Progenitor cell of endocrine pancreas (in vitro differentiated cells): ENCODE results near the gene GLCE. TPM values are rescaled to one million over a fixed set of nuclear protein-coding genes. Genes with fewer than 3 reads are reported as not detected.
"Not testable (repeated sequence)": the region's sequence is repeated elsewhere in the genome, so short reads cannot be mapped to it uniquely, and the experiment has no call there.

Source experiments
- DNase-seq: peaks from one replicate; pipeline ENCODE4 v3.0.0; 2021; ENCODE audit warnings: low spot score; ENCODE audit not compliant: unreplicated experiment
- H3K27ac Mint-ChIP-seq: 2 replicates; pipeline ENCODE4 v1.8.0; 2021; ENCODE audit warnings: mild to moderate bottlenecking, moderate library complexity, mixed read lengths
- H3K27me3 Mint-ChIP-seq: 2 replicates; pipeline ENCODE4 v1.8.0; 2021; ENCODE audit warnings: mixed read lengths
- H3K36me3 Mint-ChIP-seq: 2 replicates; pipeline ENCODE4 v1.8.0; 2022; ENCODE audit warnings: mixed read lengths; ENCODE audit not compliant: insufficient read depth
- H3K4me1 Mint-ChIP-seq: 2 replicates; pipeline ENCODE4 v1.8.0; 2021; ENCODE audit warnings: low read depth, mixed read lengths
- H3K4me3 Mint-ChIP-seq: 2 replicates; pipeline ENCODE4 v1.8.0; 2021; ENCODE audit warnings: low read depth, mild to moderate bottlenecking, moderate library complexity, mixed read lengths
- H3K9me3 Mint-ChIP-seq: 2 replicates; pipeline ENCODE4 v1.8.0; 2021; ENCODE audit warnings: low read depth, mixed read lengths
- total RNA-seq: library from RNA; stranded (reverse); gene quantifications from 2 replicates; pipeline ENCODE4 v1.2.1, GENCODE V29; 2021
- TF ChIP-seq, protein P1 (sequence below): fragments of 200-600 bp; sonication (generic); IDR thresholded peaks from one replicate; pipeline ENCODE4 v1.5.0; 2021; ENCODE audit warnings: antibody characterized with exemption, mild to moderate bottlenecking; ENCODE audit not compliant: unreplicated experiment

GLCE gene
- total RNA-seq, 1 donor from 2014 or later = 18.0 TPM

DNA sequence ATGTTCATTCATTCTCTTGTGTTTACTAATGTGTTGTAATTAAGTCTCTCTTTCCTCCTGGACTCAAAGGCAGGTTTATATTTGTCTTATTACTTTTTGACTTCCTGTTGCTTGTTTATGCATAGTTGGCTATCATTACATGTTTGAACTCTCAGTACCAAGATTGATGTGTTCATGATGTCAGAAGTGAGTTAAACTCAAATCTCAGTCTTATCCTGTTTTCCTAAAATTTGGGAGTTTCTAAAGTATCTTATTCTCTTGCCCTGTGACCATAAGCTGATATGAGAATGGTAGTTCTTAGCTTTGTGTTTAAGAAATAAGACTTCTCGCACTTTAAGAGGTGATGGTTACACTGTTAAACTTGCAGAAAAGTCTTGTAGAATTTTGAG lies 5.2 kb downstream of the GLCE start:
- no peaks in the 10 kb centered on the region for H3K9me3 Mint-ChIP-seq
- no peak overlapping the region for H3K27ac Mint-ChIP-seq
- H3K4me3 Mint-ChIP-seq = no peak overlapping the region
- DNase-seq = no peak
- peaks cover 2% of the 10 kb centered on the region for H3K36me3 Mint-ChIP-seq
- TF ChIP-seq, protein P1, sequence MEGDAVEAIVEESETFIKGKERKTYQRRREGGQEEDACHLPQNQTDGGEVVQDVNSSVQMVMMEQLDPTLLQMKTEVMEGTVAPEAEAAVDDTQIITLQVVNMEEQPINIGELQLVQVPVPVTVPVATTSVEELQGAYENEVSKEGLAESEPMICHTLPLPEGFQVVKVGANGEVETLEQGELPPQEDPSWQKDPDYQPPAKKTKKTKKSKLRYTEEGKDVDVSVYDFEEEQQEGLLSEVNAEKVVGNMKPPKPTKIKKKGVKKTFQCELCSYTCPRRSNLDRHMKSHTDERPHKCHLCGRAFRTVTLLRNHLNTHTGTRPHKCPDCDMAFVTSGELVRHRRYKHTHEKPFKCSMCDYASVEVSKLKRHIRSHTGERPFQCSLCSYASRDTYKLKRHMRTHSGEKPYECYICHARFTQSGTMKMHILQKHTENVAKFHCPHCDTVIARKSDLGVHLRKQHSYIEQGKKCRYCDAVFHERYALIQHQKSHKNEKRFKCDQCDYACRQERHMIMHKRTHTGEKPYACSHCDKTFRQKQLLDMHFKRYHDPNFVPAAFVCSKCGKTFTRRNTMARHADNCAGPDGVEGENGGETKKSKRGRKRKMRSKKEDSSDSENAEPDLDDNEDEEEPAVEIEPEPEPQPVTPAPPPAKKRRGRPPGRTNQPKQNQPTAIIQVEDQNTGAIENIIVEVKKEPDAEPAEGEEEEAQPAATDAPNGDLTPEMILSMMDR = no peak
- H3K27me3 Mint-ChIP-seq = no peaks in the 10 kb centered on the region
- H3K4me1 Mint-ChIP-seq = peaks cover 24% of the 10 kb centered on the region

DNA sequence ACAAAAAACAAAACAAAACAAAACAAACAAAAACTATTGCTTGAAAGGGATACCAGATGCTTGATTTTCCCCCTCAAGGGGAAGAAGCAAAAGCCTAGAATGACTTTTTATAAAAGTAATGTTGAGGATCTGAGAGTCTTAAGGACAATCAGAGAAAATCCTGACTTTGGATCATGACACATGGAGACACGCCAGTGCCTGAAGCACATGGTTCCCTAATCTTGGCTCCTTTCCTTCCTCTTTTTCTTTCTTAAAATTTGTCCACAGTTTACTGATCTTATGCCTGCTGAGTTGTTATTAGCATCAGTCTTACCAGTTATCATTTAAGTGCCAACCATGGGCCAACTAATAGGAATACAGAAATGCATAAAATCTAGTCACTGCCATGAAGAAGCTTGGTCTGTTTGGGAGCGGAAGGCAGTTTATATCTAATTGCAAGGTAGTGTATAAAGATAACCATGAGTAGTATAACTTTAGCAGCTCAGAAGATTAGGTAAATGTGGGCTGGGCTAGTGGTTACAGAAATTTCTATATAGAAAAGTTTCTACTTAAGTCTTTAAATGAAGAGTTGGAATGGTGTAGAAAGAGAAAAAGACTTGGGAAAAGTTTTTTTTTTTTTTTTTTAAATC lies 6.9 kb downstream of the GLCE start:
- H3K4me1 Mint-ChIP-seq = peaks cover 15% of the 10 kb centered on the region
- H3K27ac Mint-ChIP-seq = no peak overlapping the region
- H3K9me3 Mint-ChIP-seq = no peaks in the 10 kb centered on the region
- peaks cover 2% of the 10 kb centered on the region for H3K36me3 Mint-ChIP-seq
- TF ChIP-seq, protein P1 = no peak
- H3K4me3 Mint-ChIP-seq = no peak overlapping the region
- H3K27me3 Mint-ChIP-seq = no peaks in the 10 kb centered on the region
- no peak for DNase-seq

DNA sequence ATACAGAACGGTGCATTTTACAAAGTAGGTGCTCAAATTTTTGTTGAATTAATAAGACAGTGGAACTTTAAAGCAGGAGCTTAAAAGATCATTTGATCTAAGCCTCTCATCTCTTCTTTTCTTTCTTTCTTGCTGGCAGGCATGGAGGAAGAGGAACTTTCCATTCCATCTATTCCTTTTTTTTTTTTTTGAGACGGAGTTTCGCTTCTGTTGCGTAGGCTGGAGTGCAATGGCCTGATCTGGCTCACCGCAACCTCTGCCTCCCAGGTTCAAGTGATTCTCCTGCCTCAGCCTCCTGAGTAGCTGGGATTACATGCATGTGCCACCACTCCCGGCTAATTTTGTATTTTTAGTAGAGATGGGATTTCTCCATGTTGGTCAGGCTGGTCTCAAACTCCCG lies 7.9 kb downstream of the GLCE start:
- H3K27me3 Mint-ChIP-seq, H3K9me3 Mint-ChIP-seq: not testable (repeated sequence)

DNA sequence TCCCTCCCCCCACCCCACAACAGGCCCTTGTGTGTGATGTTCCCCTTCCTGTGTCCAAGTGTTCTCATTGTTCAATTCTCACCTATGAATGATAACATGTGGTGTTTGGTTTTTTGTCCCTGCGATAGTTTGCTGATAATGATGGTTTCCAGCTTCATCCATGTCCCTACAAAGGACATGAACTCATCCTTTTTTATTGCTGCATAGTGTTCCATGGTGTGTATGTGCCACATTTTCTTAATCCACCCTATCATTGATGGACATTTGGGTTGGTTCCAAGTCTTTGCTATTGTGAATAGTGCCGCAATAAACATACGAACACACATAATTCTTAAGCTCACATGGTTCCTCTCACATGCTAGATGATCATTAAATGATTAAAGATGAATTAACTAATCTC lies 9.1 kb downstream of the GLCE start:
- H3K4me3 Mint-ChIP-seq, DNase-seq, H3K9me3 Mint-ChIP-seq, H3K27me3 Mint-ChIP-seq, H3K36me3 Mint-ChIP-seq: not testable (repeated sequence)
- H3K27ac Mint-ChIP-seq = peak overlapping the region; percentile 87
- H3K4me1 Mint-ChIP-seq = peaks cover 14% of the 10 kb centered on the region

More for the DNA sequence above, 7.9 kb downstream of the GLCE start:
- not testable (repeated sequence) for DNase-seq, H3K36me3 Mint-ChIP-seq, H3K27ac Mint-ChIP-seq, H3K4me3 Mint-ChIP-seq
- H3K4me1 Mint-ChIP-seq = peaks cover 15% of the 10 kb centered on the region

DNA sequence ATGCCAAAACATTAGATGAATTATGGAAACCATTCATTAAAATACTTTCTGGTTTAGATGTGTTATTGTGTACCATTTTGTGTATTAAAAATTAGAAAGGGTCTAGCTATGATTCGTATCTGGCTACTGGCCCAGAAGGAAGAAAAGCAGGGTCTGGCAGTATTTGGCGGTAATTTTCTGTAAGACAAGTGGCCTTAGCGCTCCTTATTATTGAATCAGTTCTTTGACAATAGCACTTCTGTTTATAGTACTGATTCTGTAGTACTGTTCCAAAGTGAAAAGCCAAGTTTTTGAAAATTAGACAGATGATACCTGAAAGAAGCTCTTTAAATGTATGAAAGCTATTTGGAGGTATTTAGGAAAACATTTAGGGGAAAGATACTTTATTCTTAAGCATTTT lies 10.2 kb downstream of the GLCE start:
- H3K27ac Mint-ChIP-seq = no peak overlapping the region
- peaks cover 7% of the 10 kb centered on the region for H3K4me1 Mint-ChIP-seq

DNA sequence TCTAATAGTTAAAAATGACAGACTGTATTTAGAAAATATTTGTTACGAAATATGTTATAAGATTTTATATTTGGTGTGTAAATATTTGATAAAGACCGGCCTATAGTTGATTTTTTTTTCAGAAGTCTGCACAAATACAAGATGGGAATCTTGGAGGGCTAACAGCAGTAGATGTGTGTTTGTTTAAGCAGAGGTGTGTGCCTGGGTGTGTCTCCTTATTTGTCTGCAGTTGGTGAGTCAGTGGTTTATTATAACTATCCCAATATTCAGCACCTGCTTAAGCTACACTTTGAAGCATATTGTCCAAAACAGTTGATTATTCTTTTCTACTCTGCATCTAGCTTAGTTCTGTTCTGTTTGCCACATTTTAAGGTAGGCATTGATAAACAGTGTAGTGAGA lies 12.4 kb downstream of the GLCE start:
- no peaks in the 10 kb centered on the region for H3K27me3 Mint-ChIP-seq
- H3K4me3 Mint-ChIP-seq = no peak overlapping the region
- no peak for DNase-seq
- H3K36me3 Mint-ChIP-seq = peaks cover 2% of the 10 kb centered on the region
- H3K27ac Mint-ChIP-seq = no peak overlapping the region
- H3K9me3 Mint-ChIP-seq = no peaks in the 10 kb centered on the region
- H3K4me1 Mint-ChIP-seq = peaks cover 5% of the 10 kb centered on the region
- TF ChIP-seq, protein P1 = no peak

More for the DNA sequence above, 10.2 kb downstream of the GLCE start:
- TF ChIP-seq, protein P1 = no peak
- no peak for DNase-seq
- Mint-ChIP-seq H3K9me3 (no peaks in the 10 kb centered on the region), H3K27me3 (no peaks in the 10 kb centered on the region), H3K36me3 (peaks cover 2% of the 10 kb centered on the region), H3K4me3 (no peak overlapping the region)
